Chondrocyte (in vitro differentiated cells): ENCODE data around the gene KLHL3. TPM values are rescaled to one million over a fixed set of nuclear protein-coding genes. Genes with fewer than 3 reads are reported as not detected.

ENCODE experiments used
- DNase-seq: peaks from one replicate; pipeline ENCODE4 v3.0.0; 2021; ENCODE audit warnings: mixed read lengths, low spot score
- H3K27ac Mint-ChIP-seq: one replicate; pipeline ENCODE4 v1.8.0; 2021; ENCODE audit warnings: mild to moderate bottlenecking, moderate library complexity, mixed read lengths; ENCODE audit not compliant: unreplicated experiment
- H3K27me3 Mint-ChIP-seq: 2 replicates; pipeline ENCODE4 v1.8.0; 2021; ENCODE audit warnings: low read depth, mixed read lengths
- H3K36me3 Mint-ChIP-seq: 2 replicates; pipeline ENCODE4 v1.8.0; 2021; ENCODE audit warnings: low read depth, mixed read lengths
- H3K4me1 Mint-ChIP-seq: 2 replicates; pipeline ENCODE4 v1.8.0; 2021; ENCODE audit warnings: low read depth, mild to moderate bottlenecking, mixed read lengths
- H3K4me3 Mint-ChIP-seq: one replicate; pipeline ENCODE4 v1.8.0; 2021; ENCODE audit warnings: mild to moderate bottlenecking, moderate library complexity, mixed read lengths; ENCODE audit not compliant: unreplicated experiment
- H3K9me3 Mint-ChIP-seq: 2 replicates; pipeline ENCODE4 v1.8.0; 2021; ENCODE audit warnings: low read depth, mixed read lengths
- CTCF ChIP-seq: fragments of 200-600 bp; sonication (generic); IDR thresholded peaks from 2 replicates; pipeline ENCODE4 v1.5.0; 2021; ENCODE audit warnings: antibody characterized with exemption, mild to moderate bottlenecking, moderate library complexity
- total RNA-seq: library from RNA; stranded (reverse); gene quantifications from 3 replicates; pipeline ENCODE4 v1.2.1, GENCODE V29; 2021

The KLHL3 gene
- total RNA-seq, 1 donor from 2014 or later: 1.9 TPM

GRCh38 chr5:137761566-137761965, 25.7 kb upstream of the KLHL3 start:
- no peak overlapping the region for H3K4me3 Mint-ChIP-seq
- H3K9me3 Mint-ChIP-seq: no peaks in the 10 kb centered on the region
- no peak overlapping the region for H3K27ac Mint-ChIP-seq
- no peak for TF ChIP-seq CTCF
- H3K36me3 Mint-ChIP-seq: no peaks in the 10 kb centered on the region
- no peaks in the 10 kb centered on the region for H3K4me1 Mint-ChIP-seq
- H3K27me3 Mint-ChIP-seq: peaks cover 11% of the 10 kb centered on the region
- DNase-seq: no peak

GRCh38 chr5:137760719-137761516, 25.0 kb upstream of the KLHL3 start:
- Mint-ChIP-seq H3K4me3 (no peak overlapping the region), H3K36me3 (no peaks in the 10 kb centered on the region), H3K27me3 (peaks cover 12% of the 10 kb centered on the region), H3K4me1 (no peaks in the 10 kb centered on the region), H3K27ac (no peak overlapping the region), H3K9me3 (no peaks in the 10 kb centered on the region)
- DNase-seq: no peak
- no peak for TF ChIP-seq CTCF

GRCh38 chr5:137760294-137760693, 24.4 kb upstream of the KLHL3 start:
- Mint-ChIP-seq H3K27me3 (peaks cover 8% of the 10 kb centered on the region), H3K4me3 (no peak overlapping the region), H3K36me3 (no peaks in the 10 kb centered on the region), H3K4me1 (peaks cover under 1% of the 10 kb centered on the region), H3K9me3 (no peaks in the 10 kb centered on the region), H3K27ac (no peak overlapping the region)
- TF ChIP-seq CTCF: no peak
- no peak for DNase-seq

- Mint-ChIP-seq H3K27me3 (peaks cover 7% of the 10 kb centered on the region), H3K27ac (no peak overlapping the region), H3K4me3 (no peak overlapping the region), H3K4me1 (peaks cover 5% of the 10 kb centered on the region), H3K36me3 (no peaks in the 10 kb centered on the region), H3K9me3 (no peaks in the 10 kb centered on the region)
- TF ChIP-seq CTCF: no peak
- DNase-seq: no peak
Measured at GRCh38 chr5:137758715-137759306, 22.9 kb upstream of the KLHL3 start.

GRCh38 chr5:137758121-137758520, 22.2 kb upstream of the KLHL3 start:
- H3K4me1 Mint-ChIP-seq: peaks cover 5% of the 10 kb centered on the region
- no peaks in the 10 kb centered on the region for H3K9me3 Mint-ChIP-seq
- H3K4me3 Mint-ChIP-seq: no peak overlapping the region
- TF ChIP-seq CTCF: no peak
- no peak overlapping the region for H3K27ac Mint-ChIP-seq
- H3K36me3 Mint-ChIP-seq: no peaks in the 10 kb centered on the region
- H3K27me3 Mint-ChIP-seq: peaks cover 7% of the 10 kb centered on the region
- no peak for DNase-seq
